Measurements from ENCODE around the gene PAQR3. TPM values are rescaled to one million over a fixed set of nuclear protein-coding genes. Genes with fewer than 3 reads are reported as not detected.
"Not testable (repeated sequence)": the region's sequence is repeated elsewhere in the genome, so short reads cannot be mapped to it uniquely, and the experiment has no call there.

PAQR3 gene
- total RNA-seq, 1 donor from 2014 or later, result 7.2 TPM

GRCh38 chr4:78930016-78930629 lies 9.1 kb downstream of the PAQR3 start:
- no peak for DNase-seq (ENCODE audit: low spot score)

- DNase-seq (ENCODE audit: low spot score), result no peak
Observed at GRCh38 chr4:78928835-78929234, 10.4 kb downstream of the PAQR3 start.

GRCh38 chr4:78926826-78927225 lies 12.4 kb downstream of the PAQR3 start:
- DNase-seq (ENCODE audit: low spot score), result no peak

- DNase-seq (ENCODE audit: low spot score), result no peak
Observed at GRCh38 chr4:78923464-78924312, 15.6 kb downstream of the PAQR3 start.

- no peak for DNase-seq (ENCODE audit: low spot score)
Observed at GRCh38 chr4:78922207-78922606, 17.0 kb downstream of the PAQR3 start.

- DNase-seq (ENCODE audit: low spot score), result no peak
Observed at GRCh38 chr4:78910612-78911011, 28.6 kb downstream of the PAQR3 start.

GRCh38 chr4:78908974-78909373 lies 30.3 kb downstream of the PAQR3 start:
- not testable (repeated sequence) for DNase-seq (ENCODE audit: low spot score)

- no peak for DNase-seq (ENCODE audit: low spot score)
Observed at GRCh38 chr4:78907638-78908037, 31.6 kb downstream of the PAQR3 start.

GRCh38 chr4:78904143-78904542 lies 35.1 kb downstream of the PAQR3 start:
- DNase-seq (ENCODE audit: low spot score), result no peak

- DNase-seq (ENCODE audit: low spot score), result no peak
Observed at GRCh38 chr4:78902298-78902697, 36.9 kb downstream of the PAQR3 start.

- no peak for DNase-seq (ENCODE audit: low spot score)
Observed at GRCh38 chr4:78901882-78902281, 37.4 kb downstream of the PAQR3 start.

GRCh38 chr4:78899302-78899701 lies 39.9 kb downstream of the PAQR3 start:
- DNase-seq (ENCODE audit: low spot score), result no peak

GRCh38 chr4:78889955-78890354 lies 49.3 kb downstream of the PAQR3 start:
- DNase-seq (ENCODE audit: low spot score), result no peak

GRCh38 chr4:78885598-78885997 lies 53.6 kb downstream of the PAQR3 start:
- no peak for DNase-seq (ENCODE audit: low spot score)

- no peak for DNase-seq (ENCODE audit: low spot score)
Observed at GRCh38 chr4:78880874-78881492, 58.3 kb downstream of the PAQR3 start.

GRCh38 chr4:78878031-78878430 lies 61.2 kb downstream of the PAQR3 start:
- no peak for DNase-seq (ENCODE audit: low spot score)

- DNase-seq (ENCODE audit: low spot score), result no peak
Observed at GRCh38 chr4:78876568-78877320, 62.5 kb downstream of the PAQR3 start.

GRCh38 chr4:78870056-78870455 lies 69.2 kb downstream of the PAQR3 start:
- no peak for DNase-seq (ENCODE audit: low spot score)

- DNase-seq (ENCODE audit: low spot score), result not testable (repeated sequence)
Observed at GRCh38 chr4:78868712-78869111, 70.5 kb downstream of the PAQR3 start.

GRCh38 chr4:78865451-78865850 lies 73.8 kb downstream of the PAQR3 start:
- DNase-seq (ENCODE audit: low spot score), result no peak

GRCh38 chr4:78864405-78865024 lies 74.7 kb downstream of the PAQR3 start:
- no peak for DNase-seq (ENCODE audit: low spot score)
